A549 (cell line): ENCODE results near the gene DHX15.

ENCODE experiments used
- CEBPB ChIP-seq, 2 experiments: fragments of >200 bp in 1 of 2; sonication (Bioruptor Twin) in 1 of 2; formaldehyde crosslinking in 1 of 2; IDR thresholded peaks; 2 replicates each; pipeline ENCODE4 v1.6.1; 2012 to 2016
- RCOR1 ChIP-seq: fragments of 150-350 bp; IDR thresholded peaks from 2 replicates; pipeline ENCODE4 v1.6.1; 2014; ENCODE audit warnings: antibody characterized with exemption, low read length, low read depth
- ZFP36 ChIP-seq: fragments of 450-650 bp; IDR thresholded peaks from 2 replicates; pipeline ENCODE4 v1.6.1; 2014; ENCODE audit warnings: borderline replicate concordance; ENCODE audit not compliant: partially characterized antibody
- TF ChIP-seq, protein P1 (sequence below): IDR thresholded peaks from 2 replicates; pipeline ENCODE4 v1.6.1; 2012
- TF ChIP-seq, protein P2 (sequence below): fragments of 450-650 bp; IDR thresholded peaks from 2 replicates; pipeline ENCODE4 v1.6.1; 2014; ENCODE audit warnings: antibody characterized with exemption

DNA sequence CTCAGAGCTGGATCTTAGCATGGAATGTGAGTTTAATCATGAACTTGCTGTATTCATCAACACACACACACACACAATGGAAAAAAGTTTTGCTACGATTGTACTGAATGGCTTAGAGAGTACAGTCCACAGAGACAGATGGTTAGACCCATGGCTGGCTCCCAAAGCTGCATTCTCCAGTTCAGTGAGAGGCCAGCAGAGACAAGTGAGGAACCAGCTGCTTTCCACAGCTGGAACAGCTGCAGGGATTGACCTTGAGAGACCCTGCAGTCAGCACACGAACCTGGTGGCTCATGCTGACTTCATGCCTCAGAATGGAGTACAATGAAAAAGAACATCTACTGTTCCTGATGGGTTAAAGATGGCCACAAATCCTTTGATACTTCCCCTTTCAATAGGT, 94.5 kb downstream of the DHX15 start:
- TF ChIP-seq ZFP36 = no peak
- TF ChIP-seq, protein P1, sequence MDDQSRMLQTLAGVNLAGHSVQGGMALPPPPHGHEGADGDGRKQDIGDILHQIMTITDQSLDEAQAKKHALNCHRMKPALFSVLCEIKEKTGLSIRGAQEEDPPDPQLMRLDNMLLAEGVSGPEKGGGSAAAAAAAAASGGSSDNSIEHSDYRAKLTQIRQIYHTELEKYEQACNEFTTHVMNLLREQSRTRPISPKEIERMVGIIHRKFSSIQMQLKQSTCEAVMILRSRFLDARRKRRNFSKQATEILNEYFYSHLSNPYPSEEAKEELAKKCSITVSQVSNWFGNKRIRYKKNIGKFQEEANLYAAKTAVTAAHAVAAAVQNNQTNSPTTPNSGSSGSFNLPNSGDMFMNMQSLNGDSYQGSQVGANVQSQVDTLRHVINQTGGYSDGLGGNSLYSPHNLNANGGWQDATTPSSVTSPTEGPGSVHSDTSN = no peak
- no peak for TF ChIP-seq RCOR1
- TF ChIP-seq, protein P2, sequence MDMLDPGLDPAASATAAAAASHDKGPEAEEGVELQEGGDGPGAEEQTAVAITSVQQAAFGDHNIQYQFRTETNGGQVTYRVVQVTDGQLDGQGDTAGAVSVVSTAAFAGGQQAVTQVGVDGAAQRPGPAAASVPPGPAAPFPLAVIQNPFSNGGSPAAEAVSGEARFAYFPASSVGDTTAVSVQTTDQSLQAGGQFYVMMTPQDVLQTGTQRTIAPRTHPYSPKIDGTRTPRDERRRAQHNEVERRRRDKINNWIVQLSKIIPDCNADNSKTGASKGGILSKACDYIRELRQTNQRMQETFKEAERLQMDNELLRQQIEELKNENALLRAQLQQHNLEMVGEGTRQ = no peak
- no peak for TF ChIP-seq CEBPB (IDR thresholded peaks at IDR 0.05)
